ENCODE results near the gene CEP112. TPM values are rescaled to one million over a fixed set of nuclear protein-coding genes. Genes with fewer than 3 reads are reported as not detected.

The CEP112 gene
- total RNA-seq, 1 experiment from 2014 or later = 6.1 TPM

GRCh38 chr17:66098040-66098439 is 93.9 kb downstream of the CEP112 start (continued):
- TF ChIP-seq ZBTB43 (CRISPR knock-in tag; IDR thresholded peaks at IDR 0.05) = no peak
- TF ChIP-seq HMGXB4 (CRISPR knock-in tag; IDR thresholded peaks at IDR 0.05) = no peak
- TF ChIP-seq CREM (CRISPR knock-in tag; IDR thresholded peaks at IDR 0.05) = no peak
- no peak for TF ChIP-seq AR (CRISPR knock-in tag; IDR thresholded peaks at IDR 0.05)
- TF ChIP-seq TCF7 (CRISPR knock-in tag; IDR thresholded peaks at IDR 0.05; ENCODE audit: low read depth) = no peak
- no peak for TF ChIP-seq ZNF671 (CRISPR knock-in tag; IDR thresholded peaks at IDR 0.05)
- TF ChIP-seq, protein P1, sequence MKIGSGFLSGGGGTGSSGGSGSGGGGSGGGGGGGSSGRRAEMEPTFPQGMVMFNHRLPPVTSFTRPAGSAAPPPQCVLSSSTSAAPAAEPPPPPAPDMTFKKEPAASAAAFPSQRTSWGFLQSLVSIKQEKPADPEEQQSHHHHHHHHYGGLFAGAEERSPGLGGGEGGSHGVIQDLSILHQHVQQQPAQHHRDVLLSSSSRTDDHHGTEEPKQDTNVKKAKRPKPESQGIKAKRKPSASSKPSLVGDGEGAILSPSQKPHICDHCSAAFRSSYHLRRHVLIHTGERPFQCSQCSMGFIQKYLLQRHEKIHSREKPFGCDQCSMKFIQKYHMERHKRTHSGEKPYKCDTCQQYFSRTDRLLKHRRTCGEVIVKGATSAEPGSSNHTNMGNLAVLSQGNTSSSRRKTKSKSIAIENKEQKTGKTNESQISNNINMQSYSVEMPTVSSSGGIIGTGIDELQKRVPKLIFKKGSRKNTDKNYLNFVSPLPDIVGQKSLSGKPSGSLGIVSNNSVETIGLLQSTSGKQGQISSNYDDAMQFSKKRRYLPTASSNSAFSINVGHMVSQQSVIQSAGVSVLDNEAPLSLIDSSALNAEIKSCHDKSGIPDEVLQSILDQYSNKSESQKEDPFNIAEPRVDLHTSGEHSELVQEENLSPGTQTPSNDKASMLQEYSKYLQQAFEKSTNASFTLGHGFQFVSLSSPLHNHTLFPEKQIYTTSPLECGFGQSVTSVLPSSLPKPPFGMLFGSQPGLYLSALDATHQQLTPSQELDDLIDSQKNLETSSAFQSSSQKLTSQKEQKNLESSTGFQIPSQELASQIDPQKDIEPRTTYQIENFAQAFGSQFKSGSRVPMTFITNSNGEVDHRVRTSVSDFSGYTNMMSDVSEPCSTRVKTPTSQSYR (CRISPR knock-in tag; IDR thresholded peaks at IDR 0.05) = no peak
- no peak for TF ChIP-seq ZNF532 (CRISPR knock-in tag; IDR thresholded peaks at IDR 0.05; ENCODE audit: borderline replicate concordance)
- no peak for TF ChIP-seq SP1 (CRISPR knock-in tag; conservative IDR thresholded peaks at IDR 0.05)

DNA sequence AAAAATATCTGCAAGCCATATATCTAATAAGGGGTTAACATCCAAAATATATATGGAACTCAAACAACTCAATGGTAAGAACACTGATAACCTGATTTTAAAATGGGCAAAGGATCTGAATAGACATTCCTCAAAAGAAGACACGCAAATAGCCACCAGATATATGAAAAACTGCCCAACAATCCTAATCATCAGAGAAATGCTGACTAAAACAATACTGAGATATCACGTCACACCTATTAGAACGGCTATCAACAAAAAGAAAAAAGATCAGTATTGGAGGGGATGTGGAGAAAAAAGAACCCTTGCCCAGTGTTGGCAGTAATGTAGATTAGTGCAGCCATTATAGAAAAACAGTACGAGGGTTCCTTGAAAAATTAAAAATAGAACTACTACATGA is 97.2 kb downstream of the CEP112 start:
- Mint-ChIP-seq H3K36me3 (peaks cover 6% of the 10 kb centered on the region), H3K4me1 (no peaks in the 10 kb centered on the region), H3K27me3 (ENCODE audit: low read depth) (no peaks in the 10 kb centered on the region; the same call in 1 of the 2 replicates), H3K27ac (no peak overlapping the region), H3K9me3 (peaks cover 23% of the 10 kb centered on the region), H3K4me3 (no peak overlapping the region)
- no peak for DNase-seq (ENCODE audit: low spot score)
- POLR2A ChIA-PET = interaction anchor here (0.7 kb wide), 1 partner anchor 9 kb away, joined by 3 read pairs; no protein-coding TSS in a partner anchor
- ATAC-seq = no peak
- CTCF ChIA-PET = no interaction called here
- TF ChIP-seq ZBTB43 (CRISPR knock-in tag; IDR thresholded peaks at IDR 0.05) (no peak), AFF4 (CRISPR knock-in tag; IDR thresholded peaks at IDR 0.05; ENCODE audit: borderline replicate concordance) (no peak), ZNF138 (CRISPR knock-in tag; conservative IDR thresholded peaks at IDR 0.05) (no peak), ZNF423 (CRISPR knock-in tag; IDR thresholded peaks at IDR 0.05) (no peak), ZNF219 (CRISPR knock-in tag; IDR thresholded peaks at IDR 0.05; ENCODE audit: borderline replicate concordance) (no peak), ZNF396 (CRISPR knock-in tag; IDR thresholded peaks at IDR 0.05; ENCODE audit: borderline replicate concordance) (no peak)
- TF ChIP-seq, protein P2, sequence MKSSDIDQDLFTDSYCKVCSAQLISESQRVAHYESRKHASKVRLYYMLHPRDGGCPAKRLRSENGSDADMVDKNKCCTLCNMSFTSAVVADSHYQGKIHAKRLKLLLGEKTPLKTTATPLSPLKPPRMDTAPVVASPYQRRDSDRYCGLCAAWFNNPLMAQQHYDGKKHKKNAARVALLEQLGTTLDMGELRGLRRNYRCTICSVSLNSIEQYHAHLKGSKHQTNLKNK (CRISPR knock-in tag; IDR thresholded peaks at IDR 0.05) = no peak
- TF ChIP-seq, protein P3, sequence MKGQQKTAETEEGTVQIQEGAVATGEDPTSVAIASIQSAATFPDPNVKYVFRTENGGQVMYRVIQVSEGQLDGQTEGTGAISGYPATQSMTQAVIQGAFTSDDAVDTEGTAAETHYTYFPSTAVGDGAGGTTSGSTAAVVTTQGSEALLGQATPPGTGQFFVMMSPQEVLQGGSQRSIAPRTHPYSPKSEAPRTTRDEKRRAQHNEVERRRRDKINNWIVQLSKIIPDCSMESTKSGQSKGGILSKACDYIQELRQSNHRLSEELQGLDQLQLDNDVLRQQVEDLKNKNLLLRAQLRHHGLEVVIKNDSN (CRISPR knock-in tag; IDR thresholded peaks at IDR 0.05) = no peak

Measured in WTC11 (cell line).